Neural cell (in vitro differentiated cells): Measurements from ENCODE around the gene PDIA4. TPM values are rescaled to one million over a fixed set of nuclear protein-coding genes. Genes with fewer than 3 reads are reported as not detected.
"Not testable (repeated sequence)": the region's sequence is repeated elsewhere in the genome, so short reads cannot be mapped to it uniquely, and the experiment has no call there.

ENCODE experiments used
- H2AFZ ChIP-seq: fragments of 200-600, 300-800 bp; sonication (generic), shearing (Covaris generic); 2 replicates; pipeline ENCODE4 v1.6.0; 2014; ENCODE audit warnings: low read depth, mild to moderate bottlenecking, antibody characterized with exemption, low read length, moderate library complexity
- H3F3A ChIP-seq: fragments of 200-600 bp; shearing (Covaris generic); 2 replicates; pipeline ENCODE4 v1.6.1; 2016; ENCODE audit warnings: mild to moderate bottlenecking, moderate library complexity, mixed read lengths, antibody characterized with exemption, low read length; ENCODE audit not compliant: insufficient read depth, poor library complexity, severe bottlenecking
- H3K27ac ChIP-seq: fragments of 200-600, 300-800 bp; sonication (generic), shearing (Covaris generic); 2 replicates; pipeline ENCODE4 v1.5.1; 2014; ENCODE audit warnings: mild to moderate bottlenecking, low read length, moderate library complexity
- H3K27me3 ChIP-seq: fragments of 300-800, 200-600 bp; sonication (generic), shearing (Covaris generic); 2 replicates; pipeline ENCODE4 v1.6.0; 2014; ENCODE audit warnings: mild to moderate bottlenecking, low read depth, low read length, moderate library complexity; ENCODE audit not compliant: insufficient read depth
- H3K36me3 ChIP-seq: fragments of 300-800, 200-600 bp; sonication (generic), shearing (Covaris generic); 2 replicates; pipeline ENCODE4 v1.5.1; 2014; ENCODE audit warnings: mild to moderate bottlenecking, antibody characterized with exemption, low read length, moderate library complexity; ENCODE audit not compliant: insufficient read depth
- H3K4me2 ChIP-seq: fragments of 300-800, 200-600 bp; sonication (generic), shearing (Covaris generic); 2 replicates; pipeline ENCODE4 v1.6.0; 2014; ENCODE audit warnings: mild to moderate bottlenecking, low read length
- H3K4me3 ChIP-seq: fragments of 300-800, 200-600 bp; sonication (generic), shearing (Covaris generic); 2 replicates; pipeline ENCODE4 v1.5.1; 2014; ENCODE audit warnings: mild to moderate bottlenecking, low read length, moderate library complexity
- H3K79me2 ChIP-seq: fragments of 200-600 bp; shearing (Covaris generic); replicated peaks from 2 replicates; pipeline ENCODE4 v1.6.0; 2014; ENCODE audit warnings: mild to moderate bottlenecking, low read length, moderate library complexity; ENCODE audit not compliant: insufficient read depth
- H3K9ac ChIP-seq: fragments of 300-800, 200-600 bp; sonication (generic), shearing (Covaris generic); 2 replicates; pipeline ENCODE4 v1.6.1; 2016; ENCODE audit warnings: mild to moderate bottlenecking, low read length, mixed read lengths
- H3K9me2 ChIP-seq: fragments of 200-600 bp; shearing (Covaris generic); 2 replicates; pipeline ENCODE4 v1.6.1; 2016; ENCODE audit warnings: mild to moderate bottlenecking, low read length, mixed read lengths; ENCODE audit not compliant: insufficient read depth
- H3K9me3 ChIP-seq: fragments of 200-600, 300-800 bp; sonication (generic), shearing (Covaris generic); 2 replicates; pipeline ENCODE4 v1.6.1; 2016; ENCODE audit warnings: mild to moderate bottlenecking, mixed run types, low read length, moderate library complexity, mixed read lengths
- H4K20me1 ChIP-seq: fragments of 200-600 bp; shearing (Covaris generic); 2 replicates; pipeline ENCODE4 v1.6.1; 2016; ENCODE audit warnings: mild to moderate bottlenecking, mixed run types; ENCODE audit not compliant: insufficient read depth
- EP300 ChIP-seq: fragments of 450-650 bp; conservative IDR thresholded peaks from 2 replicates; pipeline ENCODE4 v1.6.1; 2014; ENCODE audit warnings: antibody characterized with exemption, mild to moderate bottlenecking, moderate library complexity; ENCODE audit not compliant: poor library complexity, severe bottlenecking
- EZH2 ChIP-seq: fragments of 200-600, 300-800 bp; shearing (Covaris generic), sonication (generic); IDR thresholded peaks from 2 replicates; pipeline ENCODE4 v1.6.1; 2014; ENCODE audit warnings: antibody characterized with exemption, low read length, borderline replicate concordance, mild to moderate bottlenecking; ENCODE audit not compliant: insufficient read depth, poor library complexity, severe bottlenecking
- MXI1 ChIP-seq: fragments of 450-650 bp; conservative IDR thresholded peaks from 2 replicates; pipeline ENCODE4 v1.6.1; 2014; ENCODE audit warnings: antibody characterized with exemption, mild to moderate bottlenecking; ENCODE audit not compliant: poor library complexity, severe bottlenecking
- POLR2AphosphoS5 ChIP-seq: IDR thresholded peaks from 2 replicates; pipeline ENCODE4 v1.6.1; 2012
- RAD21 ChIP-seq: fragments of 450-650 bp; conservative IDR thresholded peaks from 2 replicates; pipeline ENCODE4 v1.6.1; 2014; ENCODE audit warnings: antibody characterized with exemption, mild to moderate bottlenecking, moderate library complexity
- SMC3 ChIP-seq: fragments of 450-650 bp; conservative IDR thresholded peaks from 2 replicates; pipeline ENCODE4 v1.6.1; 2014; ENCODE audit warnings: antibody characterized with exemption, mild to moderate bottlenecking, moderate library complexity; ENCODE audit not compliant: poor library complexity
- TAF1 ChIP-seq: IDR thresholded peaks from 2 replicates; pipeline ENCODE4 v1.6.1; 2012; ENCODE audit warnings: low read depth
- polyA plus RNA-seq: library from polyadenylated mRNA; depleted of rRNA; stranded (reverse); fragments of >200 nt; gene quantifications from 2 replicates; pipeline ENCODE4 v1.2.3, GENCODE V29; 2014
- TF ChIP-seq, protein P1 (sequence below): fragments of 450-650 bp; IDR thresholded peaks from 2 replicates; pipeline ENCODE4 v1.5.1; 2014; ENCODE audit warnings: antibody characterized with exemption, mild to moderate bottlenecking, moderate library complexity; ENCODE audit not compliant: poor library complexity, severe bottlenecking
- TF ChIP-seq, protein P2 (sequence below): IDR thresholded peaks from 2 replicates; pipeline ENCODE4 v1.6.1; 2012; ENCODE audit warnings: borderline replicate concordance

PDIA4 gene
- polyA plus RNA-seq, 1 donor from 2014 or later = 41.8 TPM

DNA sequence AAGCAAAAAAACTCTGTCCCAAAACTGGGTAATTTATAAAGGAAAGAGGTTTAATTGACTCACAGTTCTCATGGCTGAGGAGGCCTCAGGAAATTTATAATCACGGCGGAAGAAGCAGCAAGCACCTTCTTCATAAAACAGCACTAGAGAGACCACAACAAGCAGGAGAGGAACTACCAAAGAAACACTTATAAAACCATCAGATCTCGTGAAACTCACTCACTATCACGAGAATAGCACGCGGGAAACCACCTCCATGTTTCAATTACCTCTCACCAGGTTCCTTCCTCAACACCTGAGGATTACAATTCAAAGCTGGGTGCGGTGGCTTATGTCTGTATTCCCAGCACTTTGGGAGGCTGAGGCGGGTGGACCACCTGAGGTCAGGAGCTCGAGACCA lies 48.5 kb downstream of the PDIA4 start:
- no peaks in the 10 kb centered on the region for H3K27me3 ChIP-seq
- no peak overlapping the region for H3K9ac ChIP-seq
- H3K36me3 ChIP-seq = no peaks in the 10 kb centered on the region
- H3K4me2 ChIP-seq = no peak overlapping the region
- no peaks in the 10 kb centered on the region for H3K9me2 ChIP-seq
- H3K79me2 ChIP-seq = no peaks in the 10 kb centered on the region
- no peaks in the 10 kb centered on the region for H3K9me3 ChIP-seq
- H3F3A ChIP-seq = peaks cover 6% of the 10 kb centered on the region
- no peak overlapping the region for H2AFZ ChIP-seq
- no peak overlapping the region for H3K4me3 ChIP-seq
- no peak overlapping the region for H3K27ac ChIP-seq
- no peaks in the 10 kb centered on the region for H4K20me1 ChIP-seq
- TF ChIP-seq SMC3 = no peak
- TF ChIP-seq, protein P1, sequence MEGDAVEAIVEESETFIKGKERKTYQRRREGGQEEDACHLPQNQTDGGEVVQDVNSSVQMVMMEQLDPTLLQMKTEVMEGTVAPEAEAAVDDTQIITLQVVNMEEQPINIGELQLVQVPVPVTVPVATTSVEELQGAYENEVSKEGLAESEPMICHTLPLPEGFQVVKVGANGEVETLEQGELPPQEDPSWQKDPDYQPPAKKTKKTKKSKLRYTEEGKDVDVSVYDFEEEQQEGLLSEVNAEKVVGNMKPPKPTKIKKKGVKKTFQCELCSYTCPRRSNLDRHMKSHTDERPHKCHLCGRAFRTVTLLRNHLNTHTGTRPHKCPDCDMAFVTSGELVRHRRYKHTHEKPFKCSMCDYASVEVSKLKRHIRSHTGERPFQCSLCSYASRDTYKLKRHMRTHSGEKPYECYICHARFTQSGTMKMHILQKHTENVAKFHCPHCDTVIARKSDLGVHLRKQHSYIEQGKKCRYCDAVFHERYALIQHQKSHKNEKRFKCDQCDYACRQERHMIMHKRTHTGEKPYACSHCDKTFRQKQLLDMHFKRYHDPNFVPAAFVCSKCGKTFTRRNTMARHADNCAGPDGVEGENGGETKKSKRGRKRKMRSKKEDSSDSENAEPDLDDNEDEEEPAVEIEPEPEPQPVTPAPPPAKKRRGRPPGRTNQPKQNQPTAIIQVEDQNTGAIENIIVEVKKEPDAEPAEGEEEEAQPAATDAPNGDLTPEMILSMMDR = no peak
- TF ChIP-seq EP300 = no peak
- no peak for TF ChIP-seq TAF1
- no peak for TF ChIP-seq RAD21
- TF ChIP-seq POLR2AphosphoS5 = no peak
- TF ChIP-seq MXI1 = no peak
- no peak for TF ChIP-seq EZH2
- TF ChIP-seq, protein P2, sequence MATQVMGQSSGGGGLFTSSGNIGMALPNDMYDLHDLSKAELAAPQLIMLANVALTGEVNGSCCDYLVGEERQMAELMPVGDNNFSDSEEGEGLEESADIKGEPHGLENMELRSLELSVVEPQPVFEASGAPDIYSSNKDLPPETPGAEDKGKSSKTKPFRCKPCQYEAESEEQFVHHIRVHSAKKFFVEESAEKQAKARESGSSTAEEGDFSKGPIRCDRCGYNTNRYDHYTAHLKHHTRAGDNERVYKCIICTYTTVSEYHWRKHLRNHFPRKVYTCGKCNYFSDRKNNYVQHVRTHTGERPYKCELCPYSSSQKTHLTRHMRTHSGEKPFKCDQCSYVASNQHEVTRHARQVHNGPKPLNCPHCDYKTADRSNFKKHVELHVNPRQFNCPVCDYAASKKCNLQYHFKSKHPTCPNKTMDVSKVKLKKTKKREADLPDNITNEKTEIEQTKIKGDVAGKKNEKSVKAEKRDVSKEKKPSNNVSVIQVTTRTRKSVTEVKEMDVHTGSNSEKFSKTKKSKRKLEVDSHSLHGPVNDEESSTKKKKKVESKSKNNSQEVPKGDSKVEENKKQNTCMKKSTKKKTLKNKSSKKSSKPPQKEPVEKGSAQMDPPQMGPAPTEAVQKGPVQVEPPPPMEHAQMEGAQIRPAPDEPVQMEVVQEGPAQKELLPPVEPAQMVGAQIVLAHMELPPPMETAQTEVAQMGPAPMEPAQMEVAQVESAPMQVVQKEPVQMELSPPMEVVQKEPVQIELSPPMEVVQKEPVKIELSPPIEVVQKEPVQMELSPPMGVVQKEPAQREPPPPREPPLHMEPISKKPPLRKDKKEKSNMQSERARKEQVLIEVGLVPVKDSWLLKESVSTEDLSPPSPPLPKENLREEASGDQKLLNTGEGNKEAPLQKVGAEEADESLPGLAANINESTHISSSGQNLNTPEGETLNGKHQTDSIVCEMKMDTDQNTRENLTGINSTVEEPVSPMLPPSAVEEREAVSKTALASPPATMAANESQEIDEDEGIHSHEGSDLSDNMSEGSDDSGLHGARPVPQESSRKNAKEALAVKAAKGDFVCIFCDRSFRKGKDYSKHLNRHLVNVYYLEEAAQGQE = no peak

DNA sequence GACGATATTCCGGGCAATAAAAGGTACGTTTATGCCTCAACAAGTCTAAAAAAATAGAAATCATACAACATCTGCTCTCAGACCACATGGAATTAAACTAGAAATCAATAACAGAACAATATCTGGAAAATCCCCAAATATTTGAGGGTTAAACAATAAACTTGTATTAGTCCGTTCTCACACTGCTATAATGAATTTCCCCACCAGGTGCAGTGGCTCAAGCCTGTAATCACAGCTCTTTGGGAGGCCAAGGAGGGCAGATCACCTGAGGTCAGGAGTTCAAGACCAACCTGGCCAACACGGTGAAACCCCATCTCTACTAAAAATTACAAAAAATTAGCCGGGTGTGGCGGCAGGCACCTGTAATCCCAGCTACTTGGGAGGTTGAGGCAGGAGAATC lies 49.2 kb downstream of the PDIA4 start:
- H3K27ac ChIP-seq, H3F3A ChIP-seq, H4K20me1 ChIP-seq, H3K4me3 ChIP-seq, H3K9me2 ChIP-seq, H3K79me2 ChIP-seq, H3K9ac ChIP-seq, H3K9me3 ChIP-seq, H2AFZ ChIP-seq, H3K4me2 ChIP-seq, H3K36me3 ChIP-seq, H3K27me3 ChIP-seq: not testable (repeated sequence)

DNA sequence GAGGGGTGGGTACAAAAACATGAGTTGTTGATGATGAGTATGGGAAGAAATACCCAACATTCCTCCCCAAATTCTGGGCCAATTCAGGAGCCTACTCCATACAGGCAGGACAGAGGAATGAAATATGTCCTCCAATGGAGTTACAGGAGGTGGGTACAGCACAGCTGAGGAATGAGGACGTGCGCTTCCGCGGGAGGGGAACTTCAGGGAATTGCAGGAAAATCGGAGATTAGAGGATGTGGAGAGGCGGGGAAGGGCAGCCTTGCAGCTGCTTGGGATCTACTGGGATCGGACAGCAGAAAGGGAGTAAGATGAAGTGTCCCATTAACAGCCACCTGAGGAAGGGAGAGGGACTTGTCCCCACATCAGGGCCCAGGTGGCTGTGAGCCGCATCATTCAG lies 50.2 kb downstream of the PDIA4 start:
- TF ChIP-seq, protein P1 = no peak
- TF ChIP-seq POLR2AphosphoS5 = no peak
- no peak for TF ChIP-seq RAD21
- no peak for TF ChIP-seq EP300
- no peak for TF ChIP-seq TAF1
- no peak for TF ChIP-seq SMC3
- TF ChIP-seq, protein P2 = no peak
- no peak for TF ChIP-seq EZH2
- no peak for TF ChIP-seq MXI1
- no peak overlapping the region for H3K4me2 ChIP-seq
- H2AFZ ChIP-seq = no peak overlapping the region

More for the DNA sequence above, 50.2 kb downstream of the PDIA4 start:
- H3K9ac ChIP-seq = no peak overlapping the region
- H3K9me3 ChIP-seq = no peaks in the 10 kb centered on the region
- no peaks in the 10 kb centered on the region for H3K27me3 ChIP-seq
- no peaks in the 10 kb centered on the region for H3F3A ChIP-seq
- H3K9me2 ChIP-seq = no peaks in the 10 kb centered on the region
- no peaks in the 10 kb centered on the region for H3K36me3 ChIP-seq
- H3K4me3 ChIP-seq = no peak overlapping the region
- H3K79me2 ChIP-seq = no peaks in the 10 kb centered on the region
- H4K20me1 ChIP-seq = no peaks in the 10 kb centered on the region
- no peak overlapping the region for H3K27ac ChIP-seq
